ENCODE measurements around the gene PGGHG. TPM values are rescaled to one million over a fixed set of nuclear protein-coding genes. Genes with fewer than 3 reads are reported as not detected.
"Not testable (repeated sequence)": the region's sequence is repeated elsewhere in the genome, so short reads cannot be mapped to it uniquely, and the experiment has no call there.

Gene PGGHG
- total and polyA plus RNA-seq, 4 donors = 21.6 to 145 (median 87.9) TPM

- Histone ChIP-seq H3K36me3 (ENCODE audit: control insufficient read depth in 4 of 4, insufficient read depth in 4 of 4, low read length in 4 of 4) (no peaks in the 10 kb centered on the region), H3K4me3 (peak overlapping the region; percentile 27), H3K4me1 (ENCODE audit: control insufficient read depth in 5 of 5, insufficient read depth in 5 of 5, low read length in 5 of 5) (peaks cover 0 to 47% (median 15%) of the 10 kb centered on the region in 5 donors), H3K27me3 (ENCODE audit: control insufficient read depth in 3 of 3, insufficient read depth in 3 of 3, low read length in 2 of 3) (peaks cover 0 to 20% (median 16%) of the 10 kb centered on the region in 3 donors), H3K27ac (ENCODE audit: low read depth in 1 of 2, low read length in 1 of 2) (peak overlapping the region; percentile 70 to 79), H3K9me3 (ENCODE audit: control insufficient read depth in 4 of 4, insufficient read depth in 3 of 4, low read length in 3 of 4) (no peaks in the 10 kb centered on the region), H3K9ac (ENCODE audit: insufficient read depth in 1 of 2, low read length in 2 of 2) (no peak overlapping the region)
- DNase-seq (no peak), ATAC-seq (ENCODE audit: insufficient read depth, low FRiP score) (no peak)
- no peak for TF ChIP-seq CTCF (IDR thresholded peaks at IDR 0.05; ENCODE audit: control extremely low read depth, extremely low read depth)
- WGBS, 2 donors = 57 to 68% methylated on average over 27 to 32 of the region's 32 CpGs
Measured at GRCh38 chr11:315516-315994, 26.6 kb downstream of the PGGHG start.

- Histone ChIP-seq H3K4me3 (peak overlapping the region; percentile 27), H3K27me3 (ENCODE audit: control insufficient read depth in 3 of 3, insufficient read depth in 3 of 3, low read length in 2 of 3) (peaks cover 0 to 20% (median 16%) of the 10 kb centered on the region in 3 donors), H3K4me1 (ENCODE audit: control insufficient read depth in 5 of 5, insufficient read depth in 5 of 5, low read length in 5 of 5) (peaks cover 0 to 51% (median 15%) of the 10 kb centered on the region in 5 donors), H3K27ac (ENCODE audit: low read depth in 1 of 2, low read length in 1 of 2) (peak overlapping the region; percentile 70 to 79), H3K9ac (ENCODE audit: insufficient read depth in 1 of 2, low read length in 2 of 2) (no peak overlapping the region), H3K9me3 (ENCODE audit: control insufficient read depth in 4 of 4, insufficient read depth in 3 of 4, low read length in 3 of 4) (no peaks in the 10 kb centered on the region), H3K36me3 (ENCODE audit: control insufficient read depth in 4 of 4, insufficient read depth in 4 of 4, low read length in 4 of 4) (no peaks in the 10 kb centered on the region)
- no peak for TF ChIP-seq CTCF (IDR thresholded peaks at IDR 0.05; ENCODE audit: control extremely low read depth, extremely low read depth)
- DNase-seq (no peak), ATAC-seq (ENCODE audit: insufficient read depth, low FRiP score) (no peak)
- 34% methylated on average over 59 to 64 of the region's 64 CpGs for WGBS, 2 donors
Measured at GRCh38 chr11:316031-316701, 27.2 kb downstream of the PGGHG start.

- WGBS, 2 donors = 80 to 84% methylated on average over 7 of the region's 7 CpGs
Measured at GRCh38 chr11:316891-317301, 28.0 kb downstream of the PGGHG start.

GRCh38 chr11:317668-318404 lies 28.9 kb downstream of the PGGHG start:
- H3K27ac ChIP-seq (ENCODE audit: low read depth in 1 of 2, low read length in 1 of 2) = peak overlapping the region; percentile 1 to 79
- H3K9ac ChIP-seq (ENCODE audit: insufficient read depth in 1 of 2, low read length in 2 of 2); H3K4me3 ChIP-seq: not testable (repeated sequence)

More at GRCh38 chr11:316891-317301, 28.0 kb downstream of the PGGHG start:
- Histone ChIP-seq H3K9me3 (ENCODE audit: control insufficient read depth in 4 of 4, insufficient read depth in 3 of 4, low read length in 3 of 4) (no peaks in the 10 kb centered on the region), H3K27ac (ENCODE audit: low read depth in 1 of 2, low read length in 1 of 2) (peak overlapping the region in 1 of 2 donors; percentile 79), H3K4me1 (ENCODE audit: control insufficient read depth in 5 of 5, insufficient read depth in 5 of 5, low read length in 5 of 5) (peaks cover 0 to 48% (median 15%) of the 10 kb centered on the region in 5 donors), H3K27me3 (ENCODE audit: control insufficient read depth in 3 of 3, insufficient read depth in 3 of 3, low read length in 2 of 3) (peaks cover 0 to 20% (median 16%) of the 10 kb centered on the region in 3 donors), H3K4me3 (no peak overlapping the region), H3K36me3 (ENCODE audit: control insufficient read depth in 4 of 4, insufficient read depth in 4 of 4, low read length in 4 of 4) (no peaks in the 10 kb centered on the region), H3K9ac (ENCODE audit: insufficient read depth in 1 of 2, low read length in 2 of 2) (no peak overlapping the region)
- DNase-seq = no peak
- ATAC-seq (ENCODE audit: insufficient read depth, low FRiP score) = no peak
- TF ChIP-seq CTCF (IDR thresholded peaks at IDR 0.05; ENCODE audit: control extremely low read depth, extremely low read depth) = no peak

GRCh38 chr11:318405-319120 lies 29.6 kb downstream of the PGGHG start:
- H3K27ac ChIP-seq (ENCODE audit: low read depth in 1 of 2, low read length in 1 of 2) = peak overlapping the region; percentile 69 to 85
- ATAC-seq (ENCODE audit: insufficient read depth, low FRiP score) = peak; percentile 71
- peaks cover 0 to 20% (median 16%) of the 10 kb centered on the region in 3 donors for H3K27me3 ChIP-seq (ENCODE audit: control insufficient read depth in 3 of 3, insufficient read depth in 3 of 3, low read length in 2 of 3)
- not testable (repeated sequence) for H3K9ac ChIP-seq (ENCODE audit: insufficient read depth in 1 of 2, low read length in 2 of 2); H3K36me3 ChIP-seq (ENCODE audit: control insufficient read depth in 4 of 4, insufficient read depth in 4 of 4, low read length in 4 of 4); DNase-seq; H3K9me3 ChIP-seq (ENCODE audit: control insufficient read depth in 4 of 4, insufficient read depth in 3 of 4, low read length in 3 of 4)
- peaks cover 0 to 33% (median 10%) of the 10 kb centered on the region in 5 donors for H3K4me1 ChIP-seq (ENCODE audit: control insufficient read depth in 5 of 5, insufficient read depth in 5 of 5, low read length in 5 of 5)
- 1% methylated on average over 9 to 15 of the region's 79 CpGs for WGBS, 2 donors
- H3K4me3 ChIP-seq = peak overlapping the region; percentile 65

More at GRCh38 chr11:317668-318404, 28.9 kb downstream of the PGGHG start:
- not testable (repeated sequence) for DNase-seq; H3K9me3 ChIP-seq (ENCODE audit: control insufficient read depth in 4 of 4, insufficient read depth in 3 of 4, low read length in 3 of 4); H3K36me3 ChIP-seq (ENCODE audit: control insufficient read depth in 4 of 4, insufficient read depth in 4 of 4, low read length in 4 of 4); ATAC-seq (ENCODE audit: insufficient read depth, low FRiP score)
- Histone ChIP-seq H3K4me1 (ENCODE audit: control insufficient read depth in 5 of 5, insufficient read depth in 5 of 5, low read length in 5 of 5) (peaks cover 0 to 40% (median 12%) of the 10 kb centered on the region in 5 donors), H3K27me3 (ENCODE audit: control insufficient read depth in 3 of 3, insufficient read depth in 3 of 3, low read length in 2 of 3) (peaks cover 0 to 20% (median 16%) of the 10 kb centered on the region in 3 donors)
- 31 to 33% methylated on average over 11 to 16 of the region's 30 CpGs for WGBS, 2 donors

Data from lung (tissue), 12 donors.